ENCODE measurements around the gene ZNFX1.
A peak's percentile ranks its signal among the peaks of the same experiment; 100 is the strongest.

The ZNFX1 gene

DNA sequence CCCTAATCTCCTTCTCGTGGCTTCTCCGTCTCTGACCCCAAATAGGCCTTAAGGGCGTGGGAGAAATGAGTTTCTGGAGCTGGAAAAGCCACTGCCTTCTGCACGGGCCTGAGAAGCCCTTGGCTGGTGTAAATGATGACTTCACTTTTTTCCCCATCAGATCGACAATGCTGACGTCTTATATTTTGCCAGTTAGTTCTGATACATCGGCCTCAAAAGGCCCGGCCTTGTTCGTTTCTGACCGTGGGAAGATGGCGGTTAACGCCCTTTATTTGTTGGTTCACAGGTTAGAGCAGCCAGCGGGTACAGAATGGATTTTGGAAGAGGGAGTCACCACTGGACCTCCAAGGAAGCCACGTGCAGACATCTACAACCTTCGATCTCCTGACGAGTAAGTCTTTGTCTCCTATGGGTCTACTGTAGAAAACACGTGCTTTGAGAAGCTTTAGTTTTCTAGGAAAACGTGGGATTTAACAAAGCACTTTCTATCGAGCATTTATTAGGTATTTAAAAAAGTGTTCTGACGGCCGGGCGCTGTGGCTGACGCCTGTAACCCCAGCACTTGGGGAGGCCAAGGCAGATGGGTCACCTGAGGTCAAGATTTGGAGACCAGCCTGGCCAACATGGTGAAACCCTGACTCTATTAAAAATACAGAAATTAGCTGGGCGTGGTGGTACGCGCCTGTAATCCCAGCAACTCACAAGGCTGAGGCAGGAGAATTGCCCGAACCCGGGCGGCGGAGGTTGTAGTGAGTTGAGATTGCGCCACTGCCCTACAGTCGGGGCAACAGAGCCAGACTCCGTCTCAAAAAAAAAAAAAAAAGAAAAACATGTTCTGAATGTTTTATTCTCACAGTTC, 1.2 kb upstream of the ZNFX1 start:
- Histone ChIP-seq H3K36me3 (ENCODE audit: insufficient read depth) (peaks cover 52% of the 10 kb centered on the region), H3K4me1 (ENCODE audit: low read depth, poor library complexity, severe bottlenecking) (peaks cover 68% of the 10 kb centered on the region), H2AFZ (ENCODE audit: low read depth) (no peak overlapping the region), H3K9ac (peak overlapping the region; percentile 92), H3K27me3 (ENCODE audit: insufficient read depth, low read depth) (no peaks in the 10 kb centered on the region), H3K27ac (peak overlapping the region; percentile 78), H3K79me2 (ENCODE audit: insufficient read depth, low read depth) (peaks cover 74% of the 10 kb centered on the region), H4K20me1 (ENCODE audit: insufficient read depth) (peaks cover 38% of the 10 kb centered on the region), H3K4me3 (IDR thresholded peaks at IDR 0.05; ENCODE audit: insufficient read depth, low read depth, low read length) (no peak overlapping the region), H3K4me2 (peak overlapping the region; percentile 62)
- TF ChIP-seq, protein P1, sequence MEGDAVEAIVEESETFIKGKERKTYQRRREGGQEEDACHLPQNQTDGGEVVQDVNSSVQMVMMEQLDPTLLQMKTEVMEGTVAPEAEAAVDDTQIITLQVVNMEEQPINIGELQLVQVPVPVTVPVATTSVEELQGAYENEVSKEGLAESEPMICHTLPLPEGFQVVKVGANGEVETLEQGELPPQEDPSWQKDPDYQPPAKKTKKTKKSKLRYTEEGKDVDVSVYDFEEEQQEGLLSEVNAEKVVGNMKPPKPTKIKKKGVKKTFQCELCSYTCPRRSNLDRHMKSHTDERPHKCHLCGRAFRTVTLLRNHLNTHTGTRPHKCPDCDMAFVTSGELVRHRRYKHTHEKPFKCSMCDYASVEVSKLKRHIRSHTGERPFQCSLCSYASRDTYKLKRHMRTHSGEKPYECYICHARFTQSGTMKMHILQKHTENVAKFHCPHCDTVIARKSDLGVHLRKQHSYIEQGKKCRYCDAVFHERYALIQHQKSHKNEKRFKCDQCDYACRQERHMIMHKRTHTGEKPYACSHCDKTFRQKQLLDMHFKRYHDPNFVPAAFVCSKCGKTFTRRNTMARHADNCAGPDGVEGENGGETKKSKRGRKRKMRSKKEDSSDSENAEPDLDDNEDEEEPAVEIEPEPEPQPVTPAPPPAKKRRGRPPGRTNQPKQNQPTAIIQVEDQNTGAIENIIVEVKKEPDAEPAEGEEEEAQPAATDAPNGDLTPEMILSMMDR (conservative IDR thresholded peaks at IDR 0.05; ENCODE audit: low read depth, low read length), result no peak; the same call in 1 of the 2 replicates

DNA sequence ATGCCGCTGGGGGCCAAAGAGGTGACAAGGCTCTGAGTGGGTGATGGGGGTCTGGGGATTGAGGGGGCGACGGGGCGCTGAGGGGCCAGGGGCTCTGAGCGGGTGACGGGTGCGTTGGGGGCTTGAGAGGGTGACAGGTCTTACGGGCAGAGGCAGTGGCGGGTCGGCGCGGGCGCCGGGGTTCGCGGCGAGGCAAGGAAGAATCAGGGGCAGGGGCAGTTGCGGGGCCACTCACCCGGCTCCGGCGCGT, 146 bp downstream of the ZNFX1 start:
- Histone ChIP-seq H2AFZ (ENCODE audit: low read depth) (peak overlapping the region; percentile 62), H3K79me2 (ENCODE audit: insufficient read depth, low read depth) (peaks cover 61% of the 10 kb centered on the region), H3K4me1 (ENCODE audit: low read depth, poor library complexity, severe bottlenecking) (peaks cover 74% of the 10 kb centered on the region), H3K27ac (peak overlapping the region; percentile 78), H4K20me1 (ENCODE audit: insufficient read depth) (peaks cover 25% of the 10 kb centered on the region), H3K9ac (peak overlapping the region; percentile 92), H3K27me3 (ENCODE audit: insufficient read depth, low read depth) (no peaks in the 10 kb centered on the region), H3K4me2 (peak overlapping the region; percentile 83; the same call in 1 of the 2 replicates), H3K36me3 (ENCODE audit: insufficient read depth) (peaks cover 41% of the 10 kb centered on the region), H3K4me3 (IDR thresholded peaks at IDR 0.05; ENCODE audit: insufficient read depth, low read depth, low read length) (no peak overlapping the region)
- TF ChIP-seq, protein P1 (conservative IDR thresholded peaks at IDR 0.05; ENCODE audit: low read depth, low read length), result no peak

DNA sequence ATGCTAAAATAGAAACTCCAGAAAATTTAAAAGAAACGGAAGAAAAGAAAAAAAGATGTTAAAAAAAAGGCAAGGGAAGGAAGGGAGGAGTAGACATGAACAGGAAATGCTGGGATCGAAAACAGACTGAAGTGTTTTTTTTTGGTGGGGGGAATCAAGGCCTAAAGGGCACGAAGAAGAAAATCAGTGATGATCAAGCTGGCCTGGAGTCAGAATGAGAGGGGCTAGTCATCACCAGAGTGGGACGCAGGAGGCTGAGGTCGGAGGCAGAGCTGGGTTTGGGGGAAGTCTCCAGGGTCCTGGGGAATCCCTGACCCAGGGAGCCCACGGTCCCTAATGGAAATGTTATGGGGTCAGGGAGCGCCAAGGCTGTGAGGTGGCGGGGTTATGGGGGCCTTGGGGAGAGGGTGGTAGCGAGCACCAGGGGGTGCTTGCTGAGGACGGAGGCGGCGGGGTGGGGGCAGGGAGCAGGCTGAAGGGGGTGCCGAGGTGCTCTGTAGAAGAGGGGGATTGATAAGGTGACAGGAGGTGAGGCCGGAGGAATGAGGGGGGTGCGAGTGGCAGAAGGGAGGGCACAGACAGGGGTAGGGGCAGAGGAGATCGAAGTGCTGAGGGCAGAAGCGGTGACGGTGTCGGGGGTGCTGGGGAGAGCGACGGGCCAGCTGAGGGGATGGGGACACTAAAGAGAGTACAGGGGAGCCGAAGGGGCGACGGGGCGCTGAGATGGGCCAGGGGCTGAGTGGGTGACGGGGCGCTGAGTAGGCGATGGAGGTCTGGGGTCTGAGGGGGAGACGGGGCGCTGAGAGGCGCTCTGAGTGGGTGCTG, 684 bp downstream of the ZNFX1 start:
- Histone ChIP-seq H3K27me3 (ENCODE audit: insufficient read depth, low read depth) (no peaks in the 10 kb centered on the region), H3K4me3 (IDR thresholded peaks at IDR 0.05; ENCODE audit: insufficient read depth, low read depth, low read length) (no peak overlapping the region), H2AFZ (ENCODE audit: low read depth) (peak overlapping the region; percentile 62), H3K4me2 (peak overlapping the region; percentile 83), H3K27ac (peak overlapping the region; percentile 78), H3K4me1 (ENCODE audit: low read depth, poor library complexity, severe bottlenecking) (peaks cover 74% of the 10 kb centered on the region), H3K36me3 (ENCODE audit: insufficient read depth) (peaks cover 36% of the 10 kb centered on the region), H3K9ac (peak overlapping the region; percentile 92), H4K20me1 (ENCODE audit: insufficient read depth) (peaks cover 19% of the 10 kb centered on the region), H3K79me2 (ENCODE audit: insufficient read depth, low read depth) (peaks cover 56% of the 10 kb centered on the region)
- TF ChIP-seq, protein P1 (conservative IDR thresholded peaks at IDR 0.05; ENCODE audit: low read depth, low read length), result no peak

DNA sequence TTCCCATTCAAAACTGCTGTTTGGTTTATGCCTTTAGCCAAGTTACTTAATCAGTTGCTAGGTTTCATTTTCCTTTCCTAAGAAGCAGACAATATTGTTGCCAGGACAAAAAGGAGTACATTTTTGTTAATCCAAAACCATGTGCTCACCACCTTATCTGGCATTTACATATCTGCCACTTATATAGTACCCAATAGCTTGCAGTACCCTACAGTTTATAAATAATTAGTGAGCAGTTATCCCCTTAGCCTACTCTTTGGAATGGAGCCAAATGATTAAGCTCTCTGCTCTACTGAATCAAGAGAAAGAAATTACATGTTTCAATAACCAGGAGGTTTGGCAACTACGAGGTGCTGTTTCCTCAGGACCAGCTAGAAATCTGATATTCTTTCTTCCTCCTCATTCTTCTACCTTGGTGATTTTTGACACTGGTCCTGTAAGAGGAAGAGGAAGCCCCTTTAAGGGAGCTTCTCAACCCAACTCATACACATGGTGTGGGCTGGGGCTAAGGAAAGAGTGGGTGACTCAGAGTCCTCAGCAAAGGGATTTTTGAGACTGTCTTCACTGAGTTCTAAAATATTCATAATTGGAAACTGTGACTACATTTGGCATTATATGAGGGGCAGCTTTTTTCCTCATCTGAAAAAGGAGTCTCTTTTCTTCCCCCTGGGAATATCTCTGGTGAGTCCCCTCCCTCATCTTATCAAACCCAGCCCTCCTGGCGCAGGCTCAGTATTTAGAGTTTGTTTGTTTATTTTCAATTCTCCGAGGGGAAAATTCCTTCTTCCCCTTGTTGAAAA, 1.5 kb downstream of the ZNFX1 start:
- H3K4me1 ChIP-seq (ENCODE audit: low read depth, poor library complexity, severe bottlenecking), result peaks cover 73% of the 10 kb centered on the region
- H3K9ac ChIP-seq, result peak overlapping the region; percentile 92; the same call in 1 of the 2 replicates
- TF ChIP-seq, protein P1 (conservative IDR thresholded peaks at IDR 0.05; ENCODE audit: low read depth, low read length), result no peak
- H3K27ac ChIP-seq, result peak overlapping the region; percentile 28; the same call in 1 of the 2 replicates
- H3K4me3 ChIP-seq (IDR thresholded peaks at IDR 0.05; ENCODE audit: insufficient read depth, low read depth, low read length), result no peak overlapping the region
- peaks cover 48% of the 10 kb centered on the region for H3K79me2 ChIP-seq (ENCODE audit: insufficient read depth, low read depth)
- H4K20me1 ChIP-seq (ENCODE audit: insufficient read depth), result peaks cover 11% of the 10 kb centered on the region; the same call in 1 of the 2 replicates
- no peaks in the 10 kb centered on the region for H3K27me3 ChIP-seq (ENCODE audit: insufficient read depth, low read depth)
- H3K36me3 ChIP-seq (ENCODE audit: insufficient read depth), result peaks cover 28% of the 10 kb centered on the region
- H3K4me2 ChIP-seq, result peak overlapping the region; percentile 83
- no peak overlapping the region for H2AFZ ChIP-seq (ENCODE audit: low read depth)

Measured in KMS-11 (cell line).